IPS-20b (cell line): Measurements from ENCODE around the gene NOTCH1.
"Not testable (repeated sequence)": the region's sequence is repeated elsewhere in the genome, so short reads cannot be mapped to it uniquely, and the experiment has no call there.

Experiments
- H3K27ac ChIP-seq: one replicate; pipeline ENCODE4 v1.5.1; 2013; ENCODE audit warnings: low read length
- H3K27me3 ChIP-seq: 2 replicates; pipeline ENCODE4 v1.6.1; 2013; ENCODE audit warnings: mild to moderate bottlenecking, low read length, inconsistent platforms; ENCODE audit not compliant: insufficient read depth
- H3K36me3 ChIP-seq: 2 replicates; pipeline ENCODE4 v1.6.1; 2013; ENCODE audit warnings: low read depth, mild to moderate bottlenecking, inconsistent platforms, low read length, moderate library complexity; ENCODE audit not compliant: insufficient read depth
- H3K4me1 ChIP-seq: 2 replicates; pipeline ENCODE4 v1.6.1; 2013; ENCODE audit warnings: mild to moderate bottlenecking, control low read depth, inconsistent platforms, low read length, moderate library complexity; ENCODE audit not compliant: insufficient read depth
- H3K4me3 ChIP-seq: 2 replicates; pipeline ENCODE4 v1.5.1; 2013; ENCODE audit warnings: mild to moderate bottlenecking, low read length, inconsistent platforms
- H3K9ac ChIP-seq: 2 replicates; pipeline ENCODE4 v1.6.1; 2013; ENCODE audit warnings: low read depth, mild to moderate bottlenecking, inconsistent platforms, low read length, moderate library complexity
- H3K9me3 ChIP-seq: 2 replicates; pipeline ENCODE4 v1.6.1; 2013; ENCODE audit warnings: mild to moderate bottlenecking, low read depth, low read length, inconsistent platforms; ENCODE audit not compliant: insufficient read depth

NOTCH1 gene

GRCh38 chr9:136586391-136586953 lies 40.6 kb upstream of the NOTCH1 start:
- H3K9me3 ChIP-seq, result no peaks in the 10 kb centered on the region
- H3K27ac ChIP-seq, result no peak overlapping the region
- H3K36me3 ChIP-seq, result no peaks in the 10 kb centered on the region
- H3K4me1 ChIP-seq, result peaks cover 15% of the 10 kb centered on the region
- no peaks in the 10 kb centered on the region for H3K27me3 ChIP-seq
- H3K4me3 ChIP-seq, result peak overlapping the region; percentile 57; the same call in 1 of the 2 replicates
- H3K9ac ChIP-seq, result peak overlapping the region; percentile 42; the same call in 1 of the 2 replicates

- no peak overlapping the region for H3K9ac ChIP-seq
- H3K27ac ChIP-seq, result no peak overlapping the region
- no peak overlapping the region for H3K4me3 ChIP-seq
- H3K27me3 ChIP-seq, result no peaks in the 10 kb centered on the region
- H3K36me3 ChIP-seq, result no peaks in the 10 kb centered on the region
- no peaks in the 10 kb centered on the region for H3K9me3 ChIP-seq
- peaks cover 15% of the 10 kb centered on the region for H3K4me1 ChIP-seq
These were observed 39.8 kb upstream of the NOTCH1 start for GRCh38 chr9:136585531-136586120.

- Histone ChIP-seq H3K9me3 (no peaks in the 10 kb centered on the region), H3K27ac (no peak overlapping the region), H3K9ac (no peak overlapping the region), H3K4me3 (no peak overlapping the region), H3K27me3 (no peaks in the 10 kb centered on the region), H3K36me3 (no peaks in the 10 kb centered on the region), H3K4me1 (peaks cover 15% of the 10 kb centered on the region)
These were observed 39.1 kb upstream of the NOTCH1 start for GRCh38 chr9:136584934-136585333.

GRCh38 chr9:136584401-136584932 lies 38.6 kb upstream of the NOTCH1 start:
- Histone ChIP-seq H3K4me3 (no peak overlapping the region), H3K36me3 (no peaks in the 10 kb centered on the region), H3K9ac (no peak overlapping the region), H3K9me3 (no peaks in the 10 kb centered on the region), H3K27ac (no peak overlapping the region), H3K27me3 (no peaks in the 10 kb centered on the region), H3K4me1 (peaks cover 15% of the 10 kb centered on the region)

- peaks cover 11% of the 10 kb centered on the region; the same call in 1 of the 2 replicates for H3K4me1 ChIP-seq
- H3K27ac ChIP-seq, result no peak overlapping the region
- H3K9me3 ChIP-seq, result no peaks in the 10 kb centered on the region
- H3K4me3 ChIP-seq, result no peak overlapping the region
- H3K36me3 ChIP-seq, result no peaks in the 10 kb centered on the region
- no peak overlapping the region for H3K9ac ChIP-seq
- H3K27me3 ChIP-seq, result no peaks in the 10 kb centered on the region
These were observed 37.3 kb upstream of the NOTCH1 start for GRCh38 chr9:136582977-136583735.

GRCh38 chr9:136581614-136582447 lies 36.0 kb upstream of the NOTCH1 start:
- no peak overlapping the region for H3K27ac ChIP-seq
- H3K4me1 ChIP-seq, result peaks cover 9% of the 10 kb centered on the region; the same call in 1 of the 2 replicates
- no peaks in the 10 kb centered on the region for H3K9me3 ChIP-seq
- H3K9ac ChIP-seq, result no peak overlapping the region
- no peaks in the 10 kb centered on the region for H3K36me3 ChIP-seq
- H3K27me3 ChIP-seq, result no peaks in the 10 kb centered on the region
- H3K4me3 ChIP-seq, result no peak overlapping the region

- not testable (repeated sequence) for H3K4me1 ChIP-seq, H3K9me3 ChIP-seq, H3K36me3 ChIP-seq, H3K4me3 ChIP-seq, H3K27ac ChIP-seq, H3K27me3 ChIP-seq, H3K9ac ChIP-seq
These were observed 33.9 kb upstream of the NOTCH1 start for GRCh38 chr9:136579650-136580219.

GRCh38 chr9:136578915-136579649 lies 33.2 kb upstream of the NOTCH1 start:
- Histone ChIP-seq H3K36me3 (no peaks in the 10 kb centered on the region), H3K9ac (no peak overlapping the region), H3K4me3 (no peak overlapping the region), H3K27me3 (no peaks in the 10 kb centered on the region), H3K9me3 (no peaks in the 10 kb centered on the region), H3K4me1 (peaks cover 4% of the 10 kb centered on the region; the same call in 1 of the 2 replicates), H3K27ac (no peak overlapping the region)

GRCh38 chr9:136578626-136578914 lies 32.7 kb upstream of the NOTCH1 start:
- Histone ChIP-seq H3K4me3 (no peak overlapping the region), H3K27me3 (no peaks in the 10 kb centered on the region; the same call in 1 of the 2 replicates), H3K4me1 (peaks cover 6% of the 10 kb centered on the region; the same call in 1 of the 2 replicates), H3K9ac (no peak overlapping the region), H3K27ac (no peak overlapping the region), H3K9me3 (no peaks in the 10 kb centered on the region), H3K36me3 (no peaks in the 10 kb centered on the region)

GRCh38 chr9:136577941-136578625 lies 32.2 kb upstream of the NOTCH1 start:
- Histone ChIP-seq H3K27ac (no peak overlapping the region), H3K9ac (no peak overlapping the region), H3K4me3 (no peak overlapping the region), H3K36me3 (no peaks in the 10 kb centered on the region), H3K4me1 (peaks cover 10% of the 10 kb centered on the region; the same call in 1 of the 2 replicates), H3K9me3 (no peaks in the 10 kb centered on the region), H3K27me3 (no peaks in the 10 kb centered on the region; the same call in 1 of the 2 replicates)
